OCI-LY1 (cell line): ENCODE data around the gene POU3F2.

Experiments used
- EZH2 ChIP-seq: fragments of 200-600 bp; sonication (generic), shearing (Covaris generic); IDR thresholded peaks from 2 replicates; pipeline ENCODE4 v1.8.0; 2017; ENCODE audit warnings: borderline replicate concordance, mixed run types, mild to moderate bottlenecking, antibody characterized with exemption, low read length, moderate library complexity, mixed read lengths
- TF ChIP-seq, protein P1 (sequence below): fragments of 200-600 bp; sonication (generic), shearing (Covaris generic); IDR thresholded peaks from 2 replicates; pipeline ENCODE4 v1.5.1; 2017; ENCODE audit warnings: mild to moderate bottlenecking, antibody characterized with exemption, low read length, moderate library complexity, mixed read lengths

GRCh38 chr6:98839781-98840361 lies 5.5 kb downstream of the POU3F2 start:
- TF ChIP-seq, protein P1, sequence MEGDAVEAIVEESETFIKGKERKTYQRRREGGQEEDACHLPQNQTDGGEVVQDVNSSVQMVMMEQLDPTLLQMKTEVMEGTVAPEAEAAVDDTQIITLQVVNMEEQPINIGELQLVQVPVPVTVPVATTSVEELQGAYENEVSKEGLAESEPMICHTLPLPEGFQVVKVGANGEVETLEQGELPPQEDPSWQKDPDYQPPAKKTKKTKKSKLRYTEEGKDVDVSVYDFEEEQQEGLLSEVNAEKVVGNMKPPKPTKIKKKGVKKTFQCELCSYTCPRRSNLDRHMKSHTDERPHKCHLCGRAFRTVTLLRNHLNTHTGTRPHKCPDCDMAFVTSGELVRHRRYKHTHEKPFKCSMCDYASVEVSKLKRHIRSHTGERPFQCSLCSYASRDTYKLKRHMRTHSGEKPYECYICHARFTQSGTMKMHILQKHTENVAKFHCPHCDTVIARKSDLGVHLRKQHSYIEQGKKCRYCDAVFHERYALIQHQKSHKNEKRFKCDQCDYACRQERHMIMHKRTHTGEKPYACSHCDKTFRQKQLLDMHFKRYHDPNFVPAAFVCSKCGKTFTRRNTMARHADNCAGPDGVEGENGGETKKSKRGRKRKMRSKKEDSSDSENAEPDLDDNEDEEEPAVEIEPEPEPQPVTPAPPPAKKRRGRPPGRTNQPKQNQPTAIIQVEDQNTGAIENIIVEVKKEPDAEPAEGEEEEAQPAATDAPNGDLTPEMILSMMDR = peak; percentile 34; the same call in 1 of the 2 replicates
- TF ChIP-seq EZH2 = no peak
